Nephron (organoid): ENCODE data around the gene TGFB2.
A peak's percentile ranks its signal among the peaks of the same experiment; 100 is the strongest.

ENCODE experiments used
- H3K27ac Mint-ChIP-seq, 3 experiments: 2 replicates each; pipeline ENCODE4 v1.8.0; 2020; ENCODE audit warnings: mixed read lengths in 3 of 3, mild to moderate bottlenecking in 2 of 3, moderate library complexity in 1 of 3
- H3K27me3 Mint-ChIP-seq: 2 replicates; pipeline ENCODE4 v1.8.0; 2021; ENCODE audit warnings: low read depth, mild to moderate bottlenecking, moderate library complexity, mixed read lengths
- H3K36me3 Mint-ChIP-seq: 2 replicates; pipeline ENCODE4 v1.8.0; 2020; ENCODE audit warnings: low read depth, mixed read lengths
- H3K4me1 Mint-ChIP-seq: 2 replicates; pipeline ENCODE4 v1.8.0; 2020; ENCODE audit warnings: mixed read lengths
- H3K4me3 Mint-ChIP-seq, 3 experiments: 2 replicates each; pipeline ENCODE4 v1.8.0; 2020; ENCODE audit warnings: mild to moderate bottlenecking in 3 of 3, mixed read lengths in 3 of 3, moderate library complexity in 2 of 3
- H3K9me3 Mint-ChIP-seq: 2 replicates; pipeline ENCODE4 v1.8.0; 2020; ENCODE audit warnings: mixed read lengths
- TF ChIP-seq, protein P1 (sequence below), 3 experiments: fragments of 200-600 bp; sonication (generic); IDR thresholded peaks; one replicate each; pipeline ENCODE4 v1.5.0; 2021; ENCODE audit warnings: antibody characterized with exemption in 3 of 3; ENCODE audit not compliant: unreplicated experiment in 3 of 3

TGFB2 gene

GRCh38 chr1:218425647-218426342 lies 80.7 kb downstream of the TGFB2 start:
- Mint-ChIP-seq H3K9me3 (no peaks in the 10 kb centered on the region), H3K4me3 (no peak overlapping the region), H3K4me1 (peaks cover 33% of the 10 kb centered on the region), H3K36me3 (peaks cover 4% of the 10 kb centered on the region), H3K27ac (peak overlapping the region in 2 of 3 experiments; percentile 7 to 12), H3K27me3 (no peaks in the 10 kb centered on the region)
- TF ChIP-seq, protein P1, sequence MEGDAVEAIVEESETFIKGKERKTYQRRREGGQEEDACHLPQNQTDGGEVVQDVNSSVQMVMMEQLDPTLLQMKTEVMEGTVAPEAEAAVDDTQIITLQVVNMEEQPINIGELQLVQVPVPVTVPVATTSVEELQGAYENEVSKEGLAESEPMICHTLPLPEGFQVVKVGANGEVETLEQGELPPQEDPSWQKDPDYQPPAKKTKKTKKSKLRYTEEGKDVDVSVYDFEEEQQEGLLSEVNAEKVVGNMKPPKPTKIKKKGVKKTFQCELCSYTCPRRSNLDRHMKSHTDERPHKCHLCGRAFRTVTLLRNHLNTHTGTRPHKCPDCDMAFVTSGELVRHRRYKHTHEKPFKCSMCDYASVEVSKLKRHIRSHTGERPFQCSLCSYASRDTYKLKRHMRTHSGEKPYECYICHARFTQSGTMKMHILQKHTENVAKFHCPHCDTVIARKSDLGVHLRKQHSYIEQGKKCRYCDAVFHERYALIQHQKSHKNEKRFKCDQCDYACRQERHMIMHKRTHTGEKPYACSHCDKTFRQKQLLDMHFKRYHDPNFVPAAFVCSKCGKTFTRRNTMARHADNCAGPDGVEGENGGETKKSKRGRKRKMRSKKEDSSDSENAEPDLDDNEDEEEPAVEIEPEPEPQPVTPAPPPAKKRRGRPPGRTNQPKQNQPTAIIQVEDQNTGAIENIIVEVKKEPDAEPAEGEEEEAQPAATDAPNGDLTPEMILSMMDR (IDR thresholded peaks at IDR 0.05; ENCODE audit: unreplicated experiment in 3 of 3) = no peak

DNA sequence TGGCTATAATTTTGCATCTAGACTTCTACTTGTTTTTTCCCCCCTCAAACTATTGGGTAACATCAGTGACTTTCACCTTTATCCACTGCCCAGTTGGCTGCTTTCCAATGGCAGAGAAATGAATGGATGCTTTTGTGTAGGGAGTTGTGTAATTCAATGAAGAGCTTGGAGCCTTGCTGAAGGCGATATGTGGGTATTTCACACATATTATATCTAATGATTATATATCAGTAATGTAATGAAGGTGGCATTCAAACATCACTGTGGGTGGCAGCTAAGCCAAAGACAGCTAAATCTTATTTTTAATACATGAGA lies 81.2 kb downstream of the TGFB2 start:
- Mint-ChIP-seq H3K27me3 (no peaks in the 10 kb centered on the region), H3K4me1 (peaks cover 33% of the 10 kb centered on the region), H3K27ac (peak overlapping the region in 2 of 3 experiments; percentile 1 to 12), H3K9me3 (no peaks in the 10 kb centered on the region), H3K36me3 (peaks cover 4% of the 10 kb centered on the region), H3K4me3 (no peak overlapping the region)
- TF ChIP-seq, protein P1 (IDR thresholded peaks at IDR 0.05; ENCODE audit: unreplicated experiment in 3 of 3) = no peak

GRCh38 chr1:218429301-218429700 lies 84.2 kb downstream of the TGFB2 start:
- no peaks in the 10 kb centered on the region for H3K9me3 Mint-ChIP-seq
- H3K27ac Mint-ChIP-seq = peak overlapping the region in 1 of 3 experiments; percentile 50
- TF ChIP-seq, protein P1 (IDR thresholded peaks at IDR 0.05; ENCODE audit: unreplicated experiment in 3 of 3) = no peak
- H3K36me3 Mint-ChIP-seq = peaks cover 10% of the 10 kb centered on the region
- H3K4me3 Mint-ChIP-seq = no peak overlapping the region
- H3K4me1 Mint-ChIP-seq = peaks cover 40% of the 10 kb centered on the region
- H3K27me3 Mint-ChIP-seq = no peaks in the 10 kb centered on the region

GRCh38 chr1:218430346-218430745 lies 85.2 kb downstream of the TGFB2 start:
- Mint-ChIP-seq H3K27ac (peak overlapping the region; percentile 42 to 66 (median 57)), H3K4me3 (no peak overlapping the region), H3K36me3 (peaks cover 19% of the 10 kb centered on the region), H3K9me3 (no peaks in the 10 kb centered on the region), H3K4me1 (peaks cover 37% of the 10 kb centered on the region), H3K27me3 (no peaks in the 10 kb centered on the region)
- TF ChIP-seq, protein P1 (IDR thresholded peaks at IDR 0.05; ENCODE audit: unreplicated experiment in 3 of 3) = no peak

- TF ChIP-seq, protein P1 (IDR thresholded peaks at IDR 0.05; ENCODE audit: unreplicated experiment in 3 of 3) = no peak
- no peaks in the 10 kb centered on the region for H3K27me3 Mint-ChIP-seq
- H3K9me3 Mint-ChIP-seq = no peaks in the 10 kb centered on the region
- H3K36me3 Mint-ChIP-seq = peaks cover 24% of the 10 kb centered on the region
- H3K4me1 Mint-ChIP-seq = peaks cover 33% of the 10 kb centered on the region
- peak overlapping the region; percentile 42 to 66 (median 57) for H3K27ac Mint-ChIP-seq
- no peak overlapping the region for H3K4me3 Mint-ChIP-seq
These were observed 85.7 kb downstream of the TGFB2 start for GRCh38 chr1:218430822-218431221.

- Mint-ChIP-seq H3K27ac (peak overlapping the region; percentile 42 to 66 (median 57)), H3K4me3 (no peak overlapping the region), H3K4me1 (peaks cover 27% of the 10 kb centered on the region), H3K36me3 (peaks cover 31% of the 10 kb centered on the region), H3K27me3 (no peaks in the 10 kb centered on the region), H3K9me3 (no peaks in the 10 kb centered on the region)
- TF ChIP-seq, protein P1 (IDR thresholded peaks at IDR 0.05; ENCODE audit: unreplicated experiment in 3 of 3) = no peak
These were observed 86.3 kb downstream of the TGFB2 start for GRCh38 chr1:218431476-218431875.
